Uterus (tissue), 4 donors: ENCODE measurements around the gene ADM5. TPM values are rescaled to one million over a fixed set of nuclear protein-coding genes. Genes with fewer than 3 reads are reported as not detected.

Experiments used
- DNase-seq, 2 donors: peaks; one replicate each; pipeline ENCODE4 v3.0.0-alpha.2; 2019 to 2020
- H3K27ac ChIP-seq, 2 donors: fragments of 200-600 bp; sonication (generic); 1 replicate in 1 of 2; 2 replicates in 1 of 2; pipeline ENCODE4 v1.5.1; 2016 to 2018
- H3K27me3 ChIP-seq, 2 donors: fragments of 200-600 bp; sonication (generic); one replicate each; pipeline ENCODE4 v1.5.1; 2018 to 2019; ENCODE audit warnings: control low read depth in 1 of 2
- H3K36me3 ChIP-seq, 2 donors: fragments of 200-600 bp; sonication (generic); one replicate each; pipeline ENCODE4 v1.5.1; 2019; ENCODE audit warnings: control low read depth in 1 of 2
- H3K4me1 ChIP-seq, 2 donors: fragments of 200-600 bp; sonication (generic); one replicate each; pipeline ENCODE4 v1.5.1; 2018 to 2019; ENCODE audit warnings: control low read depth in 1 of 2
- H3K4me3 ChIP-seq, 2 donors: fragments of 200-600 bp; sonication (generic); 1 replicate in 1 of 2; 2 replicates in 1 of 2; pipeline ENCODE4 v1.5.1; 2018 to 2019; ENCODE audit warnings: mild to moderate bottlenecking in 1 of 2
- H3K9me3 ChIP-seq, 2 donors: fragments of 200-600 bp; sonication (generic); one replicate each; pipeline ENCODE4 v1.5.1; 2019; ENCODE audit warnings: control low read depth in 1 of 2
- POLR2A ChIP-seq, 2 donors: fragments of 450-650 bp; IDR thresholded peaks; one replicate each; pipeline ENCODE4 v1.6.1; 2016; ENCODE audit warnings: antibody characterized with exemption in 2 of 2, mild to moderate bottlenecking in 1 of 2, moderate library complexity in 1 of 2
- intact Hi-C: fragments of 100-400 bp; cut with DNase I; formaldehyde crosslinking; loops from one replicate; pipeline ENCODE4 v1.15.1; 2023; ENCODE audit warnings: low total_unique reads
- total RNA-seq, 4 donors: library from RNA; depleted of rRNA in 3 of 4; stranded (reverse); fragments of >200 nt in 3 of 4; gene quantifications; one replicate each; pipeline versions ENCODE4 v1.1.0 to v1.2.4, GENCODE V29; 2014 to 2023
- TF ChIP-seq, protein P1 (sequence below), 4 experiments: fragments of 200-600 bp in 2 of 4; fragments of 450-650 bp in 2 of 4; sonication (generic) in 2 of 4; IDR thresholded peaks; one replicate each; pipeline ENCODE4 v1.5.1; 2016 to 2019; ENCODE audit warnings: antibody characterized with exemption in 4 of 4, mild to moderate bottlenecking in 2 of 4, moderate library complexity in 1 of 4
- donor health status: DM: yes; HTN: yes; CAD: no.

Gene ADM5
- total RNA-seq, 4 donors from 2014 or later: 1.3 to 6.0 (median 1.5) TPM; not detected in 1

DNA sequence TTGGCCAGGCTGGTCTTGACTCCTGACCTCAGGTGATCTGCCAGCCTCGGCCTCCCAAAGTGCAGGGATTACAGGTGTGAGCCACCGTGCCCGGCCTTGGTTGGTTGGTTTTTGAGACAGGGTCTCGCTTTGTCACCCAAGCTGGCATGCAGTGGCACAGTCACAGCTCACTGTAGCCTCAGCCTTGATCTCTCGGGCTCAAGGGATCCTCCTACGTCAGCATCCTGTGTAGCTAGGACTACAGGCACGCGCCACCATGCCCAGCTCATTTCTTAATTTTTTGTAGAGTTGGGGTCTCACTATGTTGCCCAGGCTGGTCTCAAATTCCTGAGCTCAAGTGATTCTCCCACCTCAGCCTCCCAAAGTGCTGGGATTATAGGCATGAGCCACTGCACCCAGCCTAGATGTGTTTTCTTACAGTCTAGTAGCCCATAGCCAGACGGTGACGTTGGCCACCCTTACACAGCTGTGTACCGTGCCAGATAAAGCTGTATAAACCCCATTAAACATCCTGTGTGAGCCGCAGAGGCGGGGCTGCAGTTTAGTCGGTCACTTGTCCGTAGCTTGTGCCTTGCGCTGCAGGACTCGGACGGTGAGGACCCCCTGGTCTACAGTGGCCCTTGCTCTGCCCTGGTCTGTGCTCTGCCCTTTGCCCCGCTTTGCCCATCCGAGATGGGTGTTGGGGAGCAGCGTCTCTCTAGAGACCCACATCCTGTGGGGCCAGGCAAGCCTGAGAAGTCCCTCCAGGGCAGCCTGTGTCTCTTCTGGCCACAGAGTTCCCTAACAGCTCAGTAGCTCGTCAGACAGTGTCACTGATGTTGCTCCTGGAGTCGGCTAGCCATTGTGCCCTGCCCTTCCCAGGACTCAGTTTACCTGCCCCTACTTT, 33.6 kb upstream of the ADM5 start:
- TF ChIP-seq POLR2A (IDR thresholded peaks at IDR 0.05): no peak
- TF ChIP-seq, protein P1, sequence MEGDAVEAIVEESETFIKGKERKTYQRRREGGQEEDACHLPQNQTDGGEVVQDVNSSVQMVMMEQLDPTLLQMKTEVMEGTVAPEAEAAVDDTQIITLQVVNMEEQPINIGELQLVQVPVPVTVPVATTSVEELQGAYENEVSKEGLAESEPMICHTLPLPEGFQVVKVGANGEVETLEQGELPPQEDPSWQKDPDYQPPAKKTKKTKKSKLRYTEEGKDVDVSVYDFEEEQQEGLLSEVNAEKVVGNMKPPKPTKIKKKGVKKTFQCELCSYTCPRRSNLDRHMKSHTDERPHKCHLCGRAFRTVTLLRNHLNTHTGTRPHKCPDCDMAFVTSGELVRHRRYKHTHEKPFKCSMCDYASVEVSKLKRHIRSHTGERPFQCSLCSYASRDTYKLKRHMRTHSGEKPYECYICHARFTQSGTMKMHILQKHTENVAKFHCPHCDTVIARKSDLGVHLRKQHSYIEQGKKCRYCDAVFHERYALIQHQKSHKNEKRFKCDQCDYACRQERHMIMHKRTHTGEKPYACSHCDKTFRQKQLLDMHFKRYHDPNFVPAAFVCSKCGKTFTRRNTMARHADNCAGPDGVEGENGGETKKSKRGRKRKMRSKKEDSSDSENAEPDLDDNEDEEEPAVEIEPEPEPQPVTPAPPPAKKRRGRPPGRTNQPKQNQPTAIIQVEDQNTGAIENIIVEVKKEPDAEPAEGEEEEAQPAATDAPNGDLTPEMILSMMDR (IDR thresholded peaks at IDR 0.05): no peak
- H3K27me3 ChIP-seq: no peaks in the 10 kb centered on the region
- H3K9me3 ChIP-seq: no peaks in the 10 kb centered on the region
- no peak overlapping the region for H3K27ac ChIP-seq
- H3K4me1 ChIP-seq: no peaks in the 10 kb centered on the region
- H3K4me3 ChIP-seq: no peak overlapping the region
- H3K36me3 ChIP-seq: no peaks in the 10 kb centered on the region
- intact Hi-C loops: no loop called here
- no peak for DNase-seq

DNA sequence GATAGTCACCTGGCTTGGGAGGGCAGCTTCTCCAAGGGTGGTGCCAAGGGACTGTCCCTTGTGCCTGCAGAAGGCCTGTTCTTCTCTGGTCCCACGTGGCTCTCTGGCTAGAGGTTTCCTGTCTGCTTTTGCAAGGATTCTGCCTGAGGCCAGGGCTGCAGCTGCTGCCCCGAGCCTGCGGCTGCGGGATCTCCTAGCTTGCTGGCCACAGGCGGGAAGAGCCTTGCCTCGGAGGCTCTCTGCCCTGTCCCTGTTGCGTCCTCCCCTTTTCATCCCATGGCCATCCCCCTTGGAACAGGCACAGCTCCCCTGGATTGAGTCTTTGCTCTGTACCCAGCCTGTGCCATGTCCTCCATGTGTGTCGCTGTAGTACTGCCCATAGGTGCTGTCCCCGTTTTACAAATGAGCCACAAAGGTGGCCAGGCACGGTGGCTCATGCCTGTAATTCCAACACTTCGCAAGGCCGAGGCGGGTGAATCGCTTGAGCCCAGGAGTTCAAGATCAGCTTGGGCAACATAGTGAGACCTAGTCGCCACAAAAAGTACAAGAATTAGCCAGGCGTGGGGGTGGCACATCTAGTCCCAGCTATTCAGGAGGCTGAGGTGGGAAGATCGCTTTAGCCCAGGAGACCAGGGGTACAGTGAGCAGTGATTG, 32.8 kb upstream of the ADM5 start:
- Histone ChIP-seq H3K4me3 (no peak overlapping the region), H3K36me3 (no peaks in the 10 kb centered on the region), H3K9me3 (no peaks in the 10 kb centered on the region), H3K4me1 (no peaks in the 10 kb centered on the region), H3K27me3 (no peaks in the 10 kb centered on the region), H3K27ac (no peak overlapping the region)
- TF ChIP-seq, protein P1 (IDR thresholded peaks at IDR 0.05): no peak
- TF ChIP-seq POLR2A (IDR thresholded peaks at IDR 0.05): no peak
- DNase-seq: no peak
- intact Hi-C loops: no loop called here

DNA sequence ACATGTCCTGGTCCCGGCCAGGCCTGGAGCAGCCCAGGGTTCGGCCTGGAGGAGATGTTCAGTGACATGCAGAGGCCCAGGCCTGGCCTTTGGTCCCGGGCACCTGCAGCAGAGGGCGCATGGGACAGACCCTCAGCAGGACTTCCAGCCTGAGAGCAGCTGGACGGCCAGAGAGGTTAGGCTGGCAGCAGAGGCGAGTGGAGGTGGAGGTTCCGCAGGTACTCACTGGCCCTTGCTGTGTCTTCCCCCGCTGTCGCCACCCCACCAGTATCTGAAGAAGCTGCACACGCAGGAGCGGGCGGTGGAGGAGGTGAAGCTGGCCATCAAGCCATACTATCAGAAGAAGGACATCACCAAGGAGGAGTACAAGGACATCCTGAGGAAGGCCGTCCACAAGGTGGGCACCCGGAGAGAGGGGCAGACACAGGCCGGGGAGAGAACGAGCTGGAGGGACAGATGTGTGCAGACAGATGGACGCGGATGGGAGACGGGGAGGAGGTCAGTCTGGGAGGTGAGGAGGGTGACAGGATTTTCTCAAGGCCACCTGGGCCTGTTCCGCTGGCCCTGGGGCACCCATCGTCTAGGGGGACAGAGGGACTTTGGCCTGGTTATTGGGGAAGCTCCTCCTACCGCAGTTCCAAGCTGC, 31.8 kb upstream of the ADM5 start:
- intact Hi-C loops: no loop called here
- H3K27me3 ChIP-seq: no peaks in the 10 kb centered on the region
- no peaks in the 10 kb centered on the region for H3K4me1 ChIP-seq
- TF ChIP-seq, protein P1 (IDR thresholded peaks at IDR 0.05): no peak
- TF ChIP-seq POLR2A (IDR thresholded peaks at IDR 0.05): no peak
- H3K36me3 ChIP-seq: no peaks in the 10 kb centered on the region
- no peak for DNase-seq
- no peak overlapping the region for H3K27ac ChIP-seq
- no peak overlapping the region for H3K4me3 ChIP-seq
- H3K9me3 ChIP-seq: no peaks in the 10 kb centered on the region

DNA sequence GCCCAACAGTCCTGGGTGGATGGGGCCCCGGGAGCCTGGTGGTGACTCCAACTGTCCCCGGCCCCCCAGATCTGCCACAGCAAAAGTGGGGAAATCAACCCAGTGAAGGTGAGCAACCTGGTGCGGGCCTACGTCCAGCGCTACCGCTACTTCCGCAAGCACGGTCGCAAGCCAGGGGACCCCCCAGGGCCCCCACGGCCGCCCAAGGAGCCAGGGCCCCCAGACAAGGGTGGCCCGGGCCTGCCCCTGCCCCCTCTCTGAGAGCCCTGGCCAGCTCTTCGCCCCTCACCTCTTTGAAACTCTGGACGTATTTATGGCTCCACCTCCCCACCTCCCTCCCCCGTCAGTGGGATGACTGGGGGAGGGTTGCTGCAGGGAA, 31.3 kb upstream of the ADM5 start:
- no peaks in the 10 kb centered on the region for H3K4me1 ChIP-seq
- TF ChIP-seq POLR2A (IDR thresholded peaks at IDR 0.05): no peak
- TF ChIP-seq, protein P1 (IDR thresholded peaks at IDR 0.05): no peak
- intact Hi-C loops: no loop called here
- H3K36me3 ChIP-seq: no peaks in the 10 kb centered on the region
- DNase-seq: no peak
- no peaks in the 10 kb centered on the region for H3K27me3 ChIP-seq
- no peaks in the 10 kb centered on the region for H3K9me3 ChIP-seq
- no peak overlapping the region for H3K27ac ChIP-seq
- H3K4me3 ChIP-seq: no peak overlapping the region
